Activated gamma-delta T cell (primary cell): Measurements from ENCODE around the gene STAT5B.
A peak's percentile ranks its signal among the peaks of the same experiment; 100 is the strongest.
"Not testable (repeated sequence)": the region's sequence is repeated elsewhere in the genome, so short reads cannot be mapped to it uniquely, and the experiment has no call there.

Source experiments
- DNase-seq: peaks from one replicate; lab custom pipeline; 2025; lab: John Stamatoyannopoulos, UW
- total RNA-seq, 2 donors: gene quantifications; one replicate each; lab custom pipeline; 2026; lab: John Stamatoyannopoulos, UW

Gene STAT5B
- total RNA-seq, result 424 to 448 reads per million in 2 donors

DNA sequence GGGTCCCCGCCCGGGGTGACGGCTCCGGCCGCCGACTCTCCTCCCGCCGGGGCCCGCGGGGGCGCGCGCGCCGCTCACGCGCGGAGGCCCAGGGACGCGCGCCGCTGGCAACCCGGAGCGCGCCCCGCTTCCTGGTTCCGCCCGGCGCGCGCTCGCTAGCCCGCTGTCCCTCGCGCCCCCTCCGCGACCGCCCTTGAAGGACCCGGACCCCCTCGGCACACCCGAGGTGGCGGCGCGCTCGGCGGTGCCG is at the start of gene STAT5B:
TSS of gene STAT5B (minus strand) at position 33 of the 250 bp plus-strand sequence. CDS start 44,264 bp downstream, outside the sequence.
- DNase-seq, result peak; percentile 56

GRCh38 chr17:42325026-42325425 is 48.8 kb upstream of the STAT5B start:
- DNase-seq, result no peak

- DNase-seq, result no peak
Measured at GRCh38 chr17:42323268-42323773, 47.1 kb upstream of the STAT5B start.

- peak; percentile 20 for DNase-seq
Measured at GRCh38 chr17:42322382-42323267, 46.4 kb upstream of the STAT5B start.

DNA sequence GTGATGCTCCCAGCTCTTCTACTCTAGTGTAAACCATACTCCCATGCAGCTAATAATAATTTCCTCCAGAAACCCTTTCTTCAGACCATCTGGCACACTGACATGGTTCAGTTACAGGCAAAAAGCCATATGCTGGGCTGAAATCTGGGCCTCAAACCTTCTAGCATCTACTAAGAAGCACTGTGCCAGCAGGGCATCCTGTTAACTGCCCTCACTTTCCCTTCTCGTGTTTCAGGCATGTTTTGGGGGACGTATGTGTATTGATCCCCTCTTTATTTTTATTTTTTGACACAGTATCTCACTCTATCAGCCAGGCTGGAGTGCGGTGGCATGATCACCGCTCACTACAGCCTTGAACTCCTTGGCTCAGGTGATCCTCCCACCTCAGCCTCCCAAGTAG is 45.4 kb upstream of the STAT5B start:
- no peak for DNase-seq

GRCh38 chr17:42317967-42318366 is 41.8 kb upstream of the STAT5B start:
- not testable (repeated sequence) for DNase-seq

- no peak for DNase-seq
Measured at GRCh38 chr17:42317266-42317845, 41.2 kb upstream of the STAT5B start.

- no peak for DNase-seq
Measured at GRCh38 chr17:42316755-42317154, 40.6 kb upstream of the STAT5B start.

DNA sequence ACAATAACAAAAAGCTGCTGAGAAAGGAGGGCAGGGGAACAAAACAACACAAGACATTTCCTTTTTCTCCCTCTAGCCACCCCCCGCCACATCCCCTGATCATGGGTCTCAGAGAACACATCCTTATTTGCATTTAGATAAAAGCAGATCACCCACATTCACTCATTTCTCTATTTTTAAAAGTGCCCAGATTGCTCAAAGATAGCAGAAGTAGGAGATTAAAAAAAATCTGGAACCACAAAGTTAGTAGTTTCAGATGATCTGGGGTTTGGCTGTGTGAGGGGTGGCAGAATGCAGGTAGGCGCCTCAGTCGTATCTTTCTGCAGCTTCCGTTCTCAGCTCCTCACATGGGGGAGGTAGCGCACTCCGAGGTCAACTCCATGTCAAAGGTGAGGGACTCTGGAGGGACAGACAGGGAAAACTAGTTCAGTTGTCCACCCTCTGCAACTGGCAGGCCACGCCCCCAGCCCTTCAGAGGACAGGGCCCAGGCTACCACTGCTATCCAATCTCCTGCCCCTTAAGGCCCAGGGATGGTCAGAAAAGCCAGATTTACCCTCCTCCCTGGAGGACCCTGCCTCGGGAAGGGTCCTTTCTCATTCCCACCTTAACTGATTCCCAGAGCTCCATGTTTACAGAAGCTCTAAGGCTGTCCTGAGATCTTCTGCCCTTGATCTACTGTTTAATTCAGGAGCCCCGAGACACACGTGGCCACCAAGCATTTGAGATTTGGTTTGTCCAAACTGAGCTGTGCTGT is 39.4 kb upstream of the STAT5B start:
- no peak for DNase-seq

DNA sequence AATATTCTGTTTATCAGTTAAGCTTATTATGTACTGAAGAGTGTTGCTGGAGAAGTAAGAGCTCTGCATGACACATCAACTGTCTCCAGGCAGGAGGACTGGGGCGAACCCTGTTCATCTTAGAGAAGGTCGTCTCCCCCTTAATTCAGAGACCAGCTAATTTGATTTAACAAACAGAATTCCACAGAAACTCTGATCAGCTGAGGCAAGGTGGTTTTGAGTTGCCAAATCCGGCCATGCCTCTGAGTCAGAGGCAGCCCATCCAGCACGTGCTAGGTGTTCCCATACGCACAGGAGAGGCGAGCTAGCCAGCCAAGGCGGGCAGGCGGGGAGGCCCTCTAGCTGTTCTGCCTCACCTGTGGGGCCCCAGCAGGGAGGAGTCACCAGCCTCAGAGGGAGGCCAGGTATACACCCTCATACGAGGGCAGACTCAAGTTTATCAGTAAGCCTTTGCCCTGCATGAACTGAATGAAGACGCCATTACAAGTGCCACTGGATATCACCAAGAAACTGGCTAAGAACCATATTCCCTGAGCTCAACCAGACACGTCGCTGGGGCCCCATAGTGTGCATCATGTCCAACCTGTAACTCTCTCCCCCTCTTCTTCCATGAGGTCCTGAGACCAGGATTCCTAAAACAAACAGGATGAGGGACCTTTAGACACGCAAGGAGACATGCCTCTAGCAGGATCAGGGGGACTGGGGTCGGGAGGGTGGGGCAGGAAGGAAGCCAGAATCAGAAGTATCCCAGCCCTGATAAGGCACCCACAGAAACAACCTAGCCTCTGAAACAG is 37.8 kb upstream of the STAT5B start:
- DNase-seq, result no peak

DNA sequence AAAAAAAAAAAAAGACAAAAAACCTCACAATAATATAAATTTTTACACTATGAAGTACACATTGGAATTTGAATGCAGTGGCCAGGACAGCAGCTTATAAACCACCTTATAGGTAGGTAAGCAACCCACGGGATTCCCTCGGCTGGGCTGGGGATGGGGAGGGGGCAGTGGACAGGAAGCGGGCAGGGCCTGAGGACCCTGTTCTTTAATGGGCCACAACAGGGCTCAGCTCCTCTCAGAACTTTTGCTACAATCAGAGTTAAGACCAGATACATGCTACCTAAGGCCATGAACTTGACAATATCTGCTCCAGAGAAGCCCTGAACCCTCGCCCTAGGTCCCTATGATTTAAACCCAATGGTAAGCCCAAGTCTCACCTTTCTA is 37.2 kb upstream of the STAT5B start:
- no peak for DNase-seq

GRCh38 chr17:42312285-42313130 is 36.3 kb upstream of the STAT5B start:
- DNase-seq, result peak; percentile 60

DNA sequence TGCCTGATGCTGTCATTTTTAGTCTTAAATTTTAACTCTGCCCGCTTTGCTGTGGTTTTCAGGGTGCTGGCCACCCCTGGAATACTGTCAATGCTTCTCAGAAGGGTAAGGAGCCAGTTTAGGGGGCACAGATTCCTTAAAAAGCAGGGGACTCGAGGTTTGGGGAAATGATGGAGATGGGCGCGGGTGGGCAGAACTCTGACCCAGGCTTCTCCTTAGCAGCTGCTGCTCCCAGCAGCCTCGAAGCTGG is 35.8 kb upstream of the STAT5B start:
- DNase-seq, result no peak

GRCh38 chr17:42311240-42312034 is 35.2 kb upstream of the STAT5B start:
- no peak for DNase-seq

DNA sequence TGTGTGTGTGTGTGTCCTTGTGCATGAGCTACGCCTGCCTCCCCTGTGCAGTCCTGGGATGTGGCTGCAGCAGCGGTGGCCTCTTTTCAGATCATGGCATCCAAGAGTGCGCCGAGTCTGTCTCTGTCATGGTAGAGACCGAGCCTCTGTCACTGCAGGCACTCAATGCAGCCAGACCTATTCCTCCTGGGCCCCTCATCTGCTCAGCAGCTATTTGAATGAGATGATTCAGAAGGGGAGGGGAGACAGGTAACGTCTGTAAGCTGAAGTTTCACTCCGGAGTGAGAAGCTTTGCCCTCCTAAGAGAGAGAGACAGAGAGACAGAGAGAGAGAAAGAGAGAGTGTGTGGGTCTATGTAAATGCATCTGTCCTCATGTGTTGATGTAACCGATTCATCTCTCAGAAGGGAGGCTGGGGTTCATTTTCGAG is 34.6 kb upstream of the STAT5B start:
- DNase-seq, result no peak

DNA sequence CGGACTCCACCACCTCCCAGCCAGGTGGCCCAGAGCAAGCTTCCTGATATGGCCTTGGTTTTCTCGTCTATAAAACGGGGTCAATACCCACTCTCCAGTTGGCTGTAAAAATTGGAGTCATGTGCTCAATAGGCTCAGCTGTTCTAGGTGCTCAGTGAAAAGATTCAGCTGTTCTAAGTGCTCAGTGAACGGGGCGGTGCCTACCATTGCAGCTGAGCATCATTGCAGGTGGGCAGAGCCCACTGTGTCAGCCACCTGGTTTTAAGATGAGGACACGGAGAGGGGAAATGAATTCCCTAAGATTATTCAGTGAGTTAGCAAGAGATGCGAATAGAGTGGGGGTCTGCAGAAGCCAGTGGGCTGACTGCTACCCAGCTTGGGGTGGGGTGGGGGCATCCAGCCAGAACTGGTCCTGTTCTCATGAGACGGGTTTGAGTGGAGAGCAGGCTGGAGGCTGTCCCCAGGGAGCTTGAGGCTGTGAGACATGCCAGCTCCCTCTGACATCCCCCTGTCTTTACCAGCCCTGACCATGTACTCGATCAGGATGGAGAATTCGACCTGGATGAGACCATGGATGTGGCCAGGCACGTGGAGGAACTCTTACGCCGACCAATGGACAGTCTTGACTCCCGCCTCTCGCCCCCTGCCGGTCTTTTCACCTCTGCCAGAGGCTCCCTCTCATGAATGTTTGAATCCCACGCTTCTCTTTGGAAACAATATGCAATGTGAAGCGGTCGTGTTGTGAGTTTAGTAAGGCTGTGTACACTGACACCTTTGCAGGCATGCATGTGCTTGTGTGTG is 34.0 kb upstream of the STAT5B start:
- DNase-seq, result no peak

GRCh38 chr17:42309142-42309541 is 33.0 kb upstream of the STAT5B start:
- no peak for DNase-seq

DNA sequence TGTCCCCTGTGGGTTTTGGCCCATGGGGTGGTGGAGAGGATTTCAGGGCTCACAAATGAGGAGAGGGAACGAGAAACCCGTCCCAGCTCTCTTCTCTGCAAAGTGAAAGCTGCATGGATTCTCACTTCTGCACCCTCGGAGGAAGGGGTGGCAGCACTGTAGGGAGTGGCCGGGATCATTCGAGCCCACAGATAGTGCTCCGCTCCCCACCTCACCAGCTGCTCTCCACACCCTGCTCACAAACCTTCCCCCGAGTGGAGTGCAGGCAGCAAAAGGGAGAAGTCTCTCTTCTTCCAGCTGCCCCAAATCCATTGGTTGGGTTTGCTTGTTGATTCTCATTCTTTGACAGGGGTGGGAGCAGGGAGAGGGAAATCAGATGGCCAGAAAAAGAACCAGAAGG is 32.3 kb upstream of the STAT5B start:
- no peak for DNase-seq

GRCh38 chr17:42307362-42307927 is 31.3 kb upstream of the STAT5B start:
- DNase-seq, result no peak
